PC-9 (cell line): Measurements from ENCODE around the gene EPN1.

Experiments
- CTCF ChIP-seq: fragments of 200-600 bp; sonication (generic); conservative IDR thresholded peaks from 2 replicates; pipeline ENCODE4 v1.6.1; 2017; ENCODE audit warnings: mixed run types, antibody characterized with exemption, mild to moderate bottlenecking, moderate library complexity
- EZH2 ChIP-seq: fragments of 200-600 bp; sonication (generic); IDR thresholded peaks from 2 replicates; pipeline ENCODE4 v1.8.0; 2017; ENCODE audit warnings: antibody characterized with exemption, low read depth

- TF ChIP-seq CTCF (no peak), EZH2 (no peak)
These were observed 34.2 kb upstream of the EPN1 start, which contains the start of gene ZNF580 for GRCh38 chr19:55640577-55641425.
